HG02884 (cell line): ENCODE results near the gene PFKFB4.
A peak's percentile ranks its signal among the peaks of the same experiment; 100 is the strongest.

Experiments
- ATAC-seq: cut with Tn5 transposase; IDR thresholded peaks from one replicate; pipeline ENCODE4 v1.9.1; 2021; ENCODE audit warnings: mild to moderate bottlenecking, moderate library complexity; ENCODE audit not compliant: unreplicated experiment

PFKFB4 gene

DNA sequence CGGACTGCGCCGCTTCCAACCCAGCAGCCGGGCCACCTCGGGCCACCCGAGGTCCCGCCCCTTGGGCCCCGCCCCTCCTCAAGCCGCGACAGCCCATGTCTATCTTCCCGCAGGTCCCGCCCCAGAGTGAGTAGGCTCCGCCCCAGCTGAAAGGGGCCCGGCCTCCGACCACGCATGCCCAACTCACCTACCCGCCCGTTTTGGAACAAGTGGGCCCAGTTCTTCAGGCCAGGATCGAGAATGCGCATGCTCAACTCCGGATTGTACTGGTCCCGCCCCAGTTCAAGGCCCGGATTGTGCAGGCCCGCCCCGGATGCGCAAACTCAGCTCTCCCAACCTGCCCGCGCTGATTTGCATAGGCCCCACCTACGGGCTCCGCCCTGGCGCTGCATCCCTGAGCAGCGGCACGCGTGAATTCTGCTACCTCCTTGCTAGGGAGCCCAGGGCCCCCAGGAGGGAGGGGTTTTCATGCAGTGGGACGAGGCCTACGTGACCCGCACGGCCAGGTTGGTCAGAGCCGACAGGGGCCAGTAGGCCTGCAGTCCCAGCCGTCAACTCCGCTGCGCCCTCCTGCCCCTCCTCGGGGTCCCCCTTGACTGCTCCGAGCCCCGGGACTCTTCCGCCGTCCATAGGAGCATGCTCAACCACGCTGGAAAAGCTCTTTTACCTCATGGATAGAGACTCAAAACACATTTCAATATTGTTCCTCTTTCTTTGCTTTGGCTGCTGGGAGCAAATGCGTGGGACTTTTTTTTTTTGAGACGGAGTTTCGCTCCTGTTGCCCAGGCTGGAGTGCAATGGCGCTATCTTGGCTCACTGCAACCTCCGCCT, at the start of gene PFKFB4:
Gene PFKFB4 (minus strand): TSS at position 8 of the 831 bp plus-strand sequence. CDS start 26 bp downstream, outside the sequence.
- peak; percentile 85 for ATAC-seq

DNA sequence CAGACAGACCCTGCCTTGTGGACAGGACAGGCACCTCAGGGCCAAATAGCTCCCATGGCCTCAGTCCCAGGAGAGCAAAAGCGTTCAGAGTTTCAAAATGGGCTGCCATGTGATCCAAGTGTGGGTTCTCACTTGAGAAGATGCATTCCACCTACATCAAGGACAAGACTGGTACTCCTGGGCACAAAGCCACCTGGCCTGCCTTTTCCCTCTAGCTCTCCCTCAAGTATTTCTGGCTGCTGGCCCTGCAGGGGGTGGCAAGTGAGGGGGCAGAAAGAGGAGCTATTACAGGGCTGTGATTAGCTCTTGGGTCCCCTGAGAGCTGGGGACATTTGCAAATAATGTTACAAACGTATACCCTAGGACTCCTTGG, 45.0 kb upstream of the PFKFB4 start:
- no peak for ATAC-seq

DNA sequence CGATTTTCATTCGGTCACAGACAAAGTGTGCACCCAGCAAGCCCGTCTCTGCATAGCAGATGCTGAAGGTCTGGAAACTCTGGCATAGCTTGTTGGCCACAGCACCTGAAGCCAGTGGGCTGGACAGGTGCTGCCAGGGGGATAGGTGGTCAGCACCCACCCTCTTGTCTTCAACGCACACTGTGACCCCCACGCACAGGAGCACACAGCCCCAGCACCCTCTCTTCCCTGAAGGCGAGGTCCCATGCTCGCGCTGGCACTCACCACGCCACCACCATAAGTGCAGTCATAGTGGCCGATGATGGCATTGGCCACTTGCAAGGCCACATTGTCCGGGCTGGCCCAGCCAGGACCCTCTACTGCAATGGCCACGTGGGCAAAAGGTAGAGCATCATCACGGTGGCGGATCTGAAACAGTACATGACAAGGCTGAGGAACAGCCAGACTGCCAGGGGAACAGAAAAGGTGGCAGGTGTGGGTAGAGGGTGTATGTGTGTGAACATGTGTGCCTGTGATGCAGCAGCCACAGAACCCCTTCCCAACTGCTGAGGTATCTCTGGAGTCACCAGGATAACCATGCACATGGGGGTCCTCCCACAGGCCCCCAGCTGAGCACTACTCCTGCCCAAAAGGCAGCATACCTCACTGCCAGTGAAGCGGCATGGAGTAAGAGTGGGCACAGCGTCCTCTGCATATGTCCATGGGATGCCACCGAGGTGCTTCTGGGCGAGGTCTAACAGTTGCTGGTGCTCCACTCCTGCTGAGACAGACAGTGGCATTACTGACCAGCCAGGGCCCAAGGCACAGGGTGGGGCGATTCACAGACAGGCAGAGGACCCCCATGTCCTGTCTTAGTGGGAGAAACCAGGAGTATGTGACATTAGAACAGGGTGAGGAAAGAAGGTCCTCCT, 44.4 kb upstream of the PFKFB4 start:
- no peak for ATAC-seq

DNA sequence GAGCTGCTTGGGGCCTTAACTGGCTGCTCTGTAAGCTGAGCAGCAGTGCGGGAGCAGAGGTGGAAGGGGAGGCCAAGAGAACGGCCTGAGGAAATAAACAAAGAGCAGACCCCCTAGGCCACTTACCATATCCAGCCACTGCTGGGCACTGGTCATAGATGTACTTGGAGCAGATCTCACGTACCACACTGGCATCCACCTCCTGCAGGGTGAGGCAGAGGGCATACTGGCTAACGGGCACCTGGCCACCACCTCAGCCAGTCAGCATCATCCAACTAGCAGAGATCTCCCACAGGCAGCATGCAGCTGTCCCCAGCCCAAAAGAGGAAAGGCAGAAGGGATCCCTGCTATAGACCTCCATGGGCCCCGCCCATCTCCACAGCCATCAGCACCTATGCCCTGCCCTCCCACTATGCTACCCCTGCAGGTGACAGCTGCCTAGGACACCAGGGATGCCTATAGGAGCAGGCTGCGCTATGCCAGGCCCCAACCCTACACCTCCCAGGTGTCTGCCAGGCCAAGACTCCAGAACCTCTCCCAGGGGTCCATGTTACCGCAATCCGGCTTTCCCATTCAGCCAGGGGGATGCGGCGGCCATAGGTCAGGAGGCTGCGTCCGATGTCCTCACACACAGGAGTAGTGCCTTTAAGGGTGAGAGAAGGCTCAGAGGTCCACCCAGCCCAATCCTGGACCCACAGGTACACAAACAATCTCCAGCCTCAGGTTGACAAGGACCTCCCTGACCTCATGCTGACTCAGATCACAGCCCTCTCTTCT, 43.1 kb upstream of the PFKFB4 start:
- no peak for ATAC-seq

DNA sequence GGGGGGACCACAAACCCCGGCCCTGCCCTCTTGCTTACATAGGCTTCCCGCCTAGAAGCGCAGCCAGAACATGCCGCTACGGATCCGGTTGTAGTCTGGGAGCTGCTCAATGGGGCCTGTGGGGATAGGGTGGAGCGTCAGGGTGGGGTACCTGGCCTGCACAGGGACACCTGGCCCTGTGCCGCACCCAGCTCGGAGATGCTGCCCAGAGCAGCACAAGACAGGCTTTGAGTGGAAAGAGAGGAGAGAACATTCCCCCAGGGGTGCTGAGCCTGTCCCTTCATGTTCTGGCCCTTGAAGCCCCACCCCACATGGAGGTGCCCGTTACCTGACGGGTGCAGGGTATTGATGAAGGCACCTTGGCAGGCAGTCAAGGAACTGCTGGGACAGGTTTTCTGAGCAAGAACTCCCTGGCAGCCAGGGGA, 42.5 kb upstream of the PFKFB4 start:
- ATAC-seq = no peak

DNA sequence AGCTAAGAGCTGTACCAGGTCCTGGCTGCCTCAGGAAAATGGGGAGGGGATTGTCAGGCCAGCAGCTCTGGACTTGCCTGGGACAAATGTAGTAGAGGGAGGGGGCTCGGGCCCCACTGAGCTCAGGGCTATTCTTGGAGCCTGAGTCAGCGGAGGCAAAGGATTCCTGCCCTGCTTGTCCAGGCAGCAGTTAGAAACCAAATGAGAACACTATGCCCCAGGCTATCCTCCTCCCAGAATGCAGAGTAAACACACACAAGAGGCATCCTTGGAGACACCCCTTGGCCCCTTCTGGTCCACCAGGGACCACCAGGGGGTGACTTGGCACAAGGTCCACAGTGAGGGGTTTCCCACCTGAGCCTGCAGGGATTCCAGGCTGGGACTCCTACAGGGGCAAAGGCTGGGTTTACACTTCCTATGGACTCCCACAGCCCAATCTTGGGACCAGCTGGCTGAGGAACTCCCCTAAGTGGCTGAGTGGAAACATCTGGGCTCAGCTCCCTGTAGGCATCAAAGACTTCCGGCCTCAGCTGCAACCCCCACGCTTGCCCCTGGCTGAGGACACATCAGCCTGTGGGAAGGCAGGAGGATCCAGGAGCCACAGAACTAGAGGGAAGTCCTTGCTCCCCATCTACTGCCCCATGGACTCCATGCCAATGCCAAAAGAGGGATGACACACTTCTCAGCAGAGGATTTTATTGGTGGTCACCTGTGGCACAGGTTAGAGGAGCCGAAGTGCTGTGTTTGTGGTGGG, 41.9 kb upstream of the PFKFB4 start:
- no peak for ATAC-seq

DNA sequence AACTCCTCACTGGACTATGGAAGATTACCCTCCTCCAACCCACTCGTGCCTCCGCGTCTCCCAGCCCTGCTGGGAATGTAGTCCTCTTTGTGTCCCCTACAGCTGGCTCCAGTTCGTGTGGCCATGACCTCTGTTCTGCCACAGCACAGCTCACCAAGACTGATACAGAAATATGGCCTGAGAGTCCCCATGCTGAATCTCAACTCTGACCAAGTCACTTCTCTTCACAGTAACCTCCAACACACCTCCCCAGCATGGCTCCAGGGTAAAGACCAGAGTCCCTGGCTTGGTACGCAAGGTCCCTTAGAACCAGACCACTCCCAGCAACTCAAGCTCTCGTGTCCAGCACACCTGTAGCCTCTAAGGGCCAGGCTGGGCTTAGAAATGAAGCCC, 40.8 kb upstream of the PFKFB4 start:
- ATAC-seq = no peak

DNA sequence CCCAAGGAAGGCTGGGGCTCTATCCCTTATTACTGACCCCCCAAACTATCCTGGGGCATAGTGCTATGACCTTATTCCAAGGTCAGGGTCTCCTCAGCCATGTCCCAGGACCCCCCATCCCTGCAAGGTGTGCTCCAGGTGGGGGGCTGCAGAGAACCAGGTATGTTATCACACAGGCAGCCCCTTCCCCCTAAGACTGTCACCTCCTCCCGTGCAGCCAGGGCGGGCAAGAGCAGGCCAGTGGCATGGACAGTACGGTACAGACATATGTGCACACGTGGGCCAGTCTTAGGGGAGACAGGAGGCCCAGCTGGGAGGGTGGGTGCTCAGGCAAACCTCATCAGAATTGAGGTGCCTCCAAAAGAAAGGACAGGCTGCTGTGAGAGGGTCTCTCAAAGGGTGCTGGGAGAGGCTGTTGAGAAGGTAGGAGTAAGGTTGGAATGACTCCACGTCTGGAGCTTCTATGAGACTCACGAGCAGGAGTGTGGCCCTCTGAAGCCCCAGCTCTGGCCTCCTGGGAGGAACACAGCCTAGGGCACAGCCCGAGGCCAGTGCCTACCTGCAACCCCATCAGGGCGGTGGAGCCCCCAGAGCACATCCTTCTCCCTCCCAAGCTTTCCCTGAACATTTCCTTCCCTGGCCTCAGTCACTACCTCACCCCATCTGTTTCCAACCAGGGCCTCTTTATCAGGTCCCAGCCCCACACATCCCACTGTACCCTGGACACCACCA, 40.2 kb upstream of the PFKFB4 start:
- no peak for ATAC-seq

DNA sequence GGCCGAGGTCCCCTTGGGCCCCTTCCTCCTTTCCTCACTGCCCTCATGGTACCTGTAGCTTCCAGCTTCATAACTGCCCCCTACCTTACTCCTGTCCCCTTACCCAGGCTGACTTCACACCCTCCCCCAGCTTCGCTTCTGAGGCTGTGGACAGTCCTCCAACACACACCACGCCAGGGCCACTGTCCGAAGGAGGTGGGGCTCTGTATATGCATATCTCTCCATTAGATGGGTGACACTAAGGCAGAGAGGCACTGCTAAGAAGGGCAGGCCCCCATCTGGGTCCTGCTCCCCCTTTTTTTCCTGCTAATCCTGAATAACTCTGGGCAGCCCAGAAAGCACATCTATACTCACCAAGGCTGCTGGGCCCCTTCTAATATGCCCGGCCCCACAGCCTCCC, 39.6 kb upstream of the PFKFB4 start:
- no peak for ATAC-seq

DNA sequence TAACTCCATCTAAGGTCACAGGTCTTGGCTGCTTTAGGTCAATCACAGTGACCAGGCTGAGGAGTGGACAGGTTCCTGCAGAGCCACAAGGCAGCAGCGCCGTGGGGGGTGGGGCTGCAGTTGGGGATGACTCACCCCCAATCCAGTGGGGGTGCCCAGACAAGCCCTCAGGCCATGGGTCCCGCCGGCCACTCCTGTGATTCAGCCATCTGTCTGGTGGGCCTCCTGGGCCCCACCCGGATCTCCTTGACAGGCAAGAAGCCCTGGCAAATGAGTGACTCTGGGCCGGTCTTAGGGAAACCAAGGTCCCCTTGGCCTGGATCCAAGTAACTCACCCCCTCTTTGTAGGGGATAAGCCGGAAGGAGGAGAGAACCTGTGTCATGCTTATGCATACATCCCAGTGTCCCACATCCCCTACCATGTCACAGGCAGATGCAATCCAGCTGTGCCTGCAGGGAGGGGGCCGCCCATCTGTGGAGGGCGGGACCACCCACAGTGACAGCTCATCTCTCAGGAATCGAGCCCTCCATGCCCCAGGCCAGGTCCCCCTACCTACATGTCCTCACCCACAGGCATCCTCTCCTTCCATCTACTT, 39.0 kb upstream of the PFKFB4 start:
- no peak for ATAC-seq

DNA sequence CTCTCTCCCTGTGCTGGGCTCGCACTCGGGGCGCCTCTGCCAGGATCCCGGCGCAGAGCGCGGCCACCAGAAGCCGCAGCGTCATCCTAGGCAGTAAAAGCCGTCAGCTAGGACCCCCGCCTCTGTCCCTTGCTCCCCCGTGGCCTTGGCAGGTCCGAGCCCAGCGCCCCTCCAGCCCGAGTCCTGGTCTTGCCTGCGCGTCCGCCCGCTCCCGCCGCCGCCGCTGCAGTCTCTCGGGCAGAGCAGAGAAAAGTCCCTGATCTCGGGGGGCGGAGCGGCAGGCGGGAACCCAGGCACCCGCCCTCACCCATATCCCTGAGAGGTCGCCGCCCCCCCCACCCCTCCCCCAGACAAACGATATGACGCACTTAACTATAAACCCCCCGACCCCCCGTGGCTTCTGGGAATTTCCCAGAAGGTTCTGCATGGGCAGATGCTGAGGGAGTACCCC, 38.5 kb upstream of the PFKFB4 start, which contains the start of gene COL7A1:
Gene COL7A1 (minus strand): TSS at position 255 of the 451 bp plus-strand sequence. CDS start 170 bp downstream, at position 85.
- no peak for ATAC-seq

DNA sequence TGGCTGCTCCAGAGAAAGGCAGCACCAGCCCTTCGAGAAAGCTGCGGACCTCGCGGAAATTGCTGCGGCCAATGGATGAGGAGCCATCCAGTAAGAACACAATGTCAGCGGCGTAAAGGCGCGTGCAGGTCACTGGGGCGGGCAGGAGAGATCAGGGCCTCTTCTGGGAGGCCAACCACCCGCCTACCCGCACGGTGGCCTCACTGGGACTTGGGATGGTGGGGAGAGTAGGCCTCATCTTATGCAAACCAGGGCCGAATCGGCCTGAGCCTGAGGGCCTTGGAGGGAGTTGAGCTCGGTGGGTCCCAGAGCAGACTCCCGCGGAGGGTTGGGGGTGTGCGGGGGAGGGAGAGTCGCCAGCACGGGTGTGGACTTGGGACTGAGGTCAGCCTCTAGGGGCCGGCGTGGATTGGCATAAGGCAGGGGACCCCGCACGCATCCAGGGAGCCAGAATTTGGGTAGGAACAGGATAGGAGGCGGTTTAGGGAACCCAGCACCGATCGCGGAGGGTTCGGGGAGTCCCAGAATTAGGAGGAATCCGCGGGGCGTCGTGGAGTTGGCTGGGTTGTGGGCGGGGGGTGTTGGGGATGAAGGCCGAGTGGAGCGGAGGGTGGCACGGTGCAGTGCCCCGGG, 37.9 kb upstream of the PFKFB4 start:
- ATAC-seq = no peak

DNA sequence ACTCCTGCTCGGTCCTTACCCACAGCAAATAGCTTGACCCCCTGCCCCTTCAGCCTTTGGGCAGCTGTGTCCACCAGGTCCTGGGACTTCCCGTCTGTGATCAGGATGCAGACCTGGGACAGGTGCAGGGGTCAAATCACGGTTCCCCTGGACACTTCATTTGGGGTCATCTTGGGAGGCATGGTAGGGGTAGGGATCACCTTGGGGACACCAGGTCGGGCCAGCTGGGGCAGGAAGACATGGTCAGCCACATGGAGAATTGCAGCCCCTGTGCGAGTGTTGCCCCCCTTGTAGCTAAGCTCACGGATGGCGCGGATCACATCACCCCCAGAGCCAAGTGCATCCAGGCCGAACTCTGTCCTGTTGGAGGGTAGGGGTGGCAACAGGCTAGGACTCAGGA, 36.7 kb upstream of the PFKFB4 start:
- no peak for ATAC-seq

DNA sequence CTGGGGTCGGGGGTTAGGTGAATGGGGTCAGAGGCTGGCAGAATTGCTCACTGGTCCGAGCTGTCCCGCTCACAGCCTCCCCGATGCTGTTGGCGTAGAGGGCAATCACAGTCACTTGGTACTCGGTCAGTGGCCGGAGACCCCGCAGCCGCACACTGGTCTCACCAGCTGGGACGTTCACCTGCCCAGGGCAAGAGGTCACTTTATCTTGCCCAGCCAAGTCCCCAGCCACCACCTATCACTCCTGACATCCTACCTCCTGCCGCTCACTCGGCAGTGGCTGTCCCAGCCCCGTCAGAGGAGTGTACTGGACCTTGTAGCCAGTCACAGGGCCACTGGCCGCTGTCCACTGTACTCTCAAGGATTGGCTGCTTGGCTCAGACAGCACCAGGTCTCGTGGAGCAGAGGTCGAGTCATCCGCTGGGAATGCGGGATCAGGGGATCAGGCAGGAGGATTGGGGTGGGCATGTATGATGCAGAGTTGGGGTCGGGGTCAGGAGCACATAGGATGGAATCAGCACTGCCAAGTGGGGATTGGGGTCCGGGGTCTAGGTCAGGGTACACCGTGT, 36.0 kb upstream of the PFKFB4 start:
- ATAC-seq = no peak

DNA sequence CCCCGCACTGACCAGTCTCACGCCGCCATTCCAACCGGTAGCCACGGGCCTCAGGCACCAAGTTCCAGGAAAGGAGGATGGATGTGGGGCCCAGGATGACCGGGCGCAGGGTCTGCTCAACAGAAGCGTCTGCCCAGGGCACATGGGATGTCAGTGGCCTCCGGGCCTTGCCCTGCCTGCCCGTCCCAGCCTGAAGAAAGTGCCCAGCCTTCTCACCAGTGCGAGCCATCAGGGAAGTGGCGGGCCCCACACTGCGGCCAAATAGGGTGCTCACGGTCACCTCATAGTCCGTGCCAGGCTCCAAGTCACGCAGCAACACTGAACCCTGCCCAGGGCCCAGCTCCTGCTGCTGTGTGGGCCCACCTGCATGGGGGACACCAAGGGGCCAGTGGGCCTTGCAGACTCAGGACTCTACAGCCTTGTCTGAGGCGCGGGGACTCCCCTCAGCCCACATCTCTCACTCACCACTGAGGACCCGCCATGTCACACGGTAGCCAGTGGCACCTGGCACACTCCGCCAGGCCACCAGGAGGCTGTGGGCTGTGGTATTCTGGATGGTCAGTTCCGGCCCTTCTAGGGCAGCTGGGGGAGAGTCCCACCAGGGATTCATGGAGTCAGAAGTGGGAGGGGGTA, 35.4 kb upstream of the PFKFB4 start:
- ATAC-seq = no peak

DNA sequence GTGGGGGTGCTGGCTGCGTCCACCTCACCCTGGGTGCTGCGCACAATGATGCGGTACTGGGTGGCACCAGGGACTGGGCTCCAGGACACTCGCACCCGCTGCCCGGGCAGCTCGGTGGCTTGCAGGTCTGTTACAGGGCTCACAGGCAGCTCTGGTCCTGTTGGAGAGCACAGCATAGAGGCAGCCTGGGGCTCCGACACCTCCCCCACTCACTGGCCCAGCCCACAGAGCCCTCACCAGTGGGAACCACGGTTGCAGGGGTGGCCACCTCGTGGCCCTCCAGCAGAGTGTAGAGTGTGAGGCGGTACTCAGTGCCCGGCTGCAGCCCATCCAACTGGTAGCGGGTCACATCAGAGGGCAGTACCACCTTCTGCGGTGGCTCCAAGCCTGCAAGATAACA, 34.8 kb upstream of the PFKFB4 start:
- ATAC-seq = no peak

DNA sequence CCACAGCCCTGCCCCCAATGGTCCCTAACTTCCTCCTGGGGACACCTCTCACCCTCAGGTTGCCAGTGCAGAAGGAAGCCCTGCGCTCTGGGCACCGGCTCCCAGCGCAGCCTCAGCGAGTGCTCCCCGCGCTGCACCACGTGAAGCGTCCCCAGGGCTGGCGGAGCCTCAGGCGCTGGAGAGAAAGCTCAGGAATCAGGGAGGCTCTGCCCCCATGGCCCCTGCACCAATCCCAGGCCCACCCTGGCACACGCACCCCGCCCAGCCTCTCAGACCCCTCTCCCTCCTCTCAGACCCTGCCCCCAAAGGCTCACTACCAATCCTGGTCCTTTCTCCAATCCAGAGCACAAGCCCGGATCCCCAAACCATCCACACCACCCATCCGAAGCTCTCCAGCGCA, 31.6 kb upstream of the PFKFB4 start:
- ATAC-seq = no peak

DNA sequence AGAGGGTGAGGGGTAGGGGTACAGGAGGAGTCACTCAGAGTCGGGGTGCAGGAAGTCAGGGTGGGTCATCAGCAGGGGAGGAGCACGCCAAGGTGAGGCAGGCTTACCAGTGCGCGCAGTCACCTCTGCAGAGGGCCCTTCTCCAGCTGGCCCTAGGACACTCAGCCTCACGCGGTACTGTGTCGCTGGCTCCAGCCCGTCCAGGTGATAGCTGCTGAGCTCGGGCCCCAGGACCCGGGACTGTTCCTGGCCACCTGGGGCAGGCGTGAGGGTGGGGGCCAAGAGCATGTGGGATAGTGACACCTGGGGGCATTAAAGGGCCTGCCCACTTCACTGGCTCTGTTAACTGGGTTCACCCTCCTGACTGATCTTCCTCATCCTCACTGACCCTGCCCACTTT, 31.1 kb upstream of the PFKFB4 start:
- ATAC-seq = no peak
